WI38 (cell line): ENCODE measurements around the gene CNPY4.

ENCODE experiments used
- H3K4me3 ChIP-seq: 2 replicates; pipeline ENCODE4 v1.5.1; 2011; ENCODE audit warnings: low read depth, mild to moderate bottlenecking, control low read depth, low read length
- TF ChIP-seq, protein P1 (sequence below): IDR thresholded peaks from 2 replicates; pipeline ENCODE4 v1.5.1; 2012; ENCODE audit warnings: low read depth, mild to moderate bottlenecking, control low read depth, low read length

The CNPY4 gene

DNA sequence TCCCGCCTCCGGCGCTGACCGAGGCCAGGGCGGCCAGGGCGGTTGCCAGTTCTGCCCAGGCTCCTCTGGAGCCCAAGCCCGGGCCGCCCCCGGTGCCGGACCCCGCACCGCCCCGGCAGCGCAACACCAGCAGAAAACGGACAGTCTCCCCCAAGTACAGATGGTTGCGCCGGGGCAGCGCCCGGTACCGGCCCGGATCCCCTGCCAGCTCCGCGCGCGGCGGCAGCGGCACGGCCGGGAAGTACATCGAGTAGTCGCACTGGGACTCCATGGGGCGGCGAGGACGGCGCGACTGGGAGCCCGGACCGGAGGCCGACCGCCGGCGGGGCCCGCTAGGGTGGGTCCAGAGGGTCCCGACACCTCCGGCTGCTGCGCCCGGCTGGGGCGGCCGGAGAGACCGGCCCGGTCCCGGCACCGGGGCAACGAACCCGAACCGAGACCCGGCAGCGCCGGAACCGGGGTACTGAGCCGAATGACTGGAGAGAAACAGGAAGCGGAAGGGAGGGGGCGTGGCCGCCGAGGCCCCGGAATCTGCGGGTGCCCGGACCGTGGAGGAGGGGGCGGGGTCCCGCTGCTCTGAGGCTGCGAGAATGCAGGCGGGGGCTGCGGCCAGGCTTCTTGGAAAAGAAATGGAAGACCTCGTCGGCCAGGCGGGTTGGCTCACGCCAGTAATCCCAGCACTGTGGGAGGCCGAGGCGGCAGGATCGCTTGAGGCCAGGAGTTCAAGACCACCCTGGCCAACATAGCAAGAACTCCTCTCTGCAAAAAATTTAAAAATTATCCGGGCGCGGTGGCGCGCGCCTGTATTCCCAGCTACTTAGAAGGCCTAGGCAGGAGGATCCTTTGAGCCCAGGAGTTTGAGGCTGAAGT lies 39.0 kb downstream of the CNPY4 start, which contains the start of gene TRAPPC14:
Gene TRAPPC14, minus strand, starts transcription at position 495 of the 870 bp plus-strand sequence. Its CDS starts 224 bp downstream, at position 271.
- H3K4me3 ChIP-seq = peak within 1 kb of the TSS; percentile 71
- TF ChIP-seq, protein P1, sequence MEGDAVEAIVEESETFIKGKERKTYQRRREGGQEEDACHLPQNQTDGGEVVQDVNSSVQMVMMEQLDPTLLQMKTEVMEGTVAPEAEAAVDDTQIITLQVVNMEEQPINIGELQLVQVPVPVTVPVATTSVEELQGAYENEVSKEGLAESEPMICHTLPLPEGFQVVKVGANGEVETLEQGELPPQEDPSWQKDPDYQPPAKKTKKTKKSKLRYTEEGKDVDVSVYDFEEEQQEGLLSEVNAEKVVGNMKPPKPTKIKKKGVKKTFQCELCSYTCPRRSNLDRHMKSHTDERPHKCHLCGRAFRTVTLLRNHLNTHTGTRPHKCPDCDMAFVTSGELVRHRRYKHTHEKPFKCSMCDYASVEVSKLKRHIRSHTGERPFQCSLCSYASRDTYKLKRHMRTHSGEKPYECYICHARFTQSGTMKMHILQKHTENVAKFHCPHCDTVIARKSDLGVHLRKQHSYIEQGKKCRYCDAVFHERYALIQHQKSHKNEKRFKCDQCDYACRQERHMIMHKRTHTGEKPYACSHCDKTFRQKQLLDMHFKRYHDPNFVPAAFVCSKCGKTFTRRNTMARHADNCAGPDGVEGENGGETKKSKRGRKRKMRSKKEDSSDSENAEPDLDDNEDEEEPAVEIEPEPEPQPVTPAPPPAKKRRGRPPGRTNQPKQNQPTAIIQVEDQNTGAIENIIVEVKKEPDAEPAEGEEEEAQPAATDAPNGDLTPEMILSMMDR = no peak

DNA sequence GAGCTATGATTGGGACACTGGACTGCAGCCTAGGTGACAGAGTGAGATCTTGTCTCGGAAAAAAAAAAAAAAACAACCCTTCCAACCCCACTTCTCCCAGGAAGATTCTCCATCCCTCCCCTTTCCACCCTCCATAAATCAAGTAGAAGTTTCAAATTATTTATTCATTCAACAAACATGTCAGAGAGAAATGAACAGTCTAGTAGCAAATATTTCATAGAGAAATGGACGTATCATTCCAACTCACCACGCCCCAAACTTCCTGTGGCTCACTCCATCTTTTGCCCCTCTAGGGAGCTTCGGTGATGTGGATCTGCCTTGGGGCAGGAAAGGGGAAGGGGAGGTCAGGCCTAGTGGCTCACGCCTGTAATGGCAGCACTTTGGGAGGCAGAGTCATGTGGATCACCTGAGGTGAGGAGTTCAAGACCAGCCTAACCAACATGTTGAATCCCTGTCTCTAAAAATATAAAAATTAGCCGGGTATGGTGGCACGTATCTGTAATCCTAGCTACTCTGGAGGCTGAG lies 39.7 kb downstream of the CNPY4 start:
- TF ChIP-seq, protein P1 = no peak
- peak overlapping the region; percentile 71 for H3K4me3 ChIP-seq

- H3K4me3 ChIP-seq = no peak overlapping the region
- TF ChIP-seq, protein P1 = no peak
Observed at GRCh38 chr7:100160067-100160466, 40.6 kb downstream of the CNPY4 start.

GRCh38 chr7:100163006-100163531 lies 43.6 kb downstream of the CNPY4 start:
- H3K4me3 ChIP-seq = no peak overlapping the region
- TF ChIP-seq, protein P1 = no peak

DNA sequence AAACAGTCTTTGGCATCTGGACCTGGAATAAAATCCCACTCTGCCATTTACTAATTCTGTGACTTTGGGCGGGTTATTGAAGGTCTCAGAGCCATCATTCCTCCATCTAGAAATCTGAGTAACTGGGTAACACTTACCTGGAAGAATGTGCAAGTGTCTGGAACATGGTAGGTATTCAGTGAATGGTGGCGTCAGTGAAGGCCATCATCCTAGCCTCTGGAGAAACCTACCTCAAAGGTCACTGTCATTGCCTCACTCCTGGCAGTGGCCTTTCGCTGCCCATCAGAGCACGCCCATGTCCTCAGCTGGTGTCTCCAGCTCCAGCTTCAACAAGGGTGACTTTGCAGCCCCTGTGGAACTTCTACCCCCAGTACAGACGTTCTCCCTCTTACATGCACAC lies 44.4 kb downstream of the CNPY4 start:
- TF ChIP-seq, protein P1 = no peak
- no peak overlapping the region for H3K4me3 ChIP-seq

GRCh38 chr7:100166317-100166940 lies 47.0 kb downstream of the CNPY4 start:
- TF ChIP-seq, protein P1 = no peak
- no peak overlapping the region for H3K4me3 ChIP-seq
